Renal cortical epithelial cell (primary cell): Measurements from ENCODE around the gene SYCP2L. TPM values are rescaled to one million over a fixed set of nuclear protein-coding genes. Genes with fewer than 3 reads are reported as not detected.

Source experiments
- DNase-seq: peaks from one replicate; pipeline ENCODE4 v3.0.0-alpha.2; 2011; ENCODE audit warnings: low read depth
- total RNA-seq: library from RNA; depleted of rRNA; stranded (reverse); fragments of >200 nt; gene quantifications from 2 replicates; pipeline ENCODE4 v1.2.3, GENCODE V29; 2014

The SYCP2L gene
- total RNA-seq, 1 donor from 2014 or later = 0.35 TPM

DNA sequence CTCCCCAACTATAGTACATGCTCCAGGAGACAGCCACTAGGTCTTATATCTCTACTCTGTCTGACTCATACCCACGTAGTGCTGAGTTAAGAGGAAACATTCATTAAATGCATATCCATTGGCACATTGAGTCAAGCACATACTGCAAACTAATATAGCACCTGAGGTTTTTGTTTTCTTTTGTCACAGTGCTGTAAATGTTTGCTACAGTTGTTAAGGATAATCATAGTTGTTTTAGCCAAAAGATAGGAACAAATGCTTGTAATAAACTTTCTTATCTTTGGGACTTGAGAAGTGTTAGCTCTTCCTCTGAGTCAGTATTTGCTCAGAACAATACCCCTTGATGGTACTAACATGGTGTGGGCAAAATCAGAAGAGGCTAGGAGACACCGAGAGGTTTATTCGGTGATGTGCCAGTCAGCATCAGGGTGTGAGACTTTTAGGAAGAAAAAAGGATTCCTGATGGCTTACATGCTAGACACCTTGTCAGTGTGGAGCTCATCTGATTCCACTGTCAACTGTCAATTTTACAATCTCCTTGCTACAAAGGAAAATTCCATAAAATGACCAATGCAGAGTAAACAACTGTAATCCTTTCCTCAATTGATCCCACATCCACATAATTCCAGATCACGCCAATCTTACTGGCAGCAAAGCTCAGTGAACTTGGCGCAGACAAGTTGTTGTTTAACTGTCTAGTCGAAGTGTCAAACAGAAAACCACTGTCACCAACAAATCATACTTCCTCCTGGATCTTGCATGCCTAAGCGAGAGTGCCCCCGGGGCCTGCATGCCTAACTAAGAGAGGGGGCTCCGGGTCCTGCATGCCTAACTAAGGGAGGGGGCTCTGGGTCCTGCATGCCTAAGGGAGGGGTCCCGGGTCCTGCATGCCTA lies 121.1 kb downstream of the SYCP2L start:
- peak; percentile 76 for DNase-seq

DNA sequence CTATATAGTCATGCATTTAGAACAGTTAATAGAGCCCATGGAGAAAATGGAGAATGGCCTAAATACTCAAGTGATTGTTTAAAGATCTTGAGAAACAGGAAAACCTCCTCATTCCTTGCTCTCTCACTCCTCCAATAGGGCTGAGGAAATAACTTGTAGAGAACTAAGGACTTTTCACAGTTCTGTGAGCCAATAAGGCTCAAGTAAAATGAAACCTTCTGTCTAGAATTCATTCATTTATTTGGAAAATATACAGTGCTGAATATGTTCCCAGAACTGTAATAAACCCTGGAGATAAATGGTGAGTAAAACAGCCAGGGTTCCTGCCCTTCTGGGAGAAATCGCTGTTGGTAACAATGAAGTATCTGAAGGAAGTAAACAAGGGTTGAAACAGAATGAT lies 122.0 kb downstream of the SYCP2L start:
- peak; percentile 25 for DNase-seq

DNA sequence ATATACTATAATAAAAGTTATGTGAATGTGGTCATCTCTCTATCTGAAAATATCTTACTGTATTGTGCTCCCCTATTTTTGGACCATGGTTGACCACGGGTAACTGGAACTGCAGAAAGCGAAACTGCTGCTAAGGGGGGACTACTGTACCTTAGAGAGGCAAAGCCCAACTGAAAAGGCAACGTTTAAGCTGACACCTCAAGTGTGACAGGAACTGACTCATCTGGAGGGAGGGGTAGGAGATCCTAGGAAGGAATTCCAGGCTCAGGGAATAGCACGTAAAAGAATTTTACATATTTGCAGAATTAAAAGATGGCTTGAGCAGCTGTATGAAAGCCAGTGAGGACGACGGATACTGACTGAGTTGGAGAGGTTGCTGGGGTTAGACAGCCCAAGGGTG lies 122.5 kb downstream of the SYCP2L start:
- DNase-seq = peak; percentile 82

DNA sequence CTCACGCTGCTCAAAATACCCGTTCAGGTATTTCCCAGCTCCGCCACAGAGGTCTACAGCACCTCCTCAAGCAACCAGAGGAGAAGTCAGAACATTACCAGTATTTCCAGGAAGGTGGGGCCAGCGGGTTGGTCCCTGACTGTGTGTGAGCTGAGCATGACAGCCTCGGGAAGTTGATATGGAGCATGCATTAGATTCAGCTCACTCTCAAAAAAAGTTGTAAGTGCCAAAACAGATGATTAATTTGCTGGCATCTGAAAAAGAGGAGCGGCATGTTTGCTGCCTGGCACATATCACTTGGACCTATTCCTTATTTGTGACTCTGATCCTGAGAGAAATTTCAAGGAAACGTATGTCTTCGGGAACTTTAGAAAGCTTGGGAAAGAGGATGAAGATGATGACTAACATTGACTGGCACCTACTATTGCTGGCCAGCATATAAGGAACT lies 125.0 kb downstream of the SYCP2L start:
- peak; percentile 46 for DNase-seq

DNA sequence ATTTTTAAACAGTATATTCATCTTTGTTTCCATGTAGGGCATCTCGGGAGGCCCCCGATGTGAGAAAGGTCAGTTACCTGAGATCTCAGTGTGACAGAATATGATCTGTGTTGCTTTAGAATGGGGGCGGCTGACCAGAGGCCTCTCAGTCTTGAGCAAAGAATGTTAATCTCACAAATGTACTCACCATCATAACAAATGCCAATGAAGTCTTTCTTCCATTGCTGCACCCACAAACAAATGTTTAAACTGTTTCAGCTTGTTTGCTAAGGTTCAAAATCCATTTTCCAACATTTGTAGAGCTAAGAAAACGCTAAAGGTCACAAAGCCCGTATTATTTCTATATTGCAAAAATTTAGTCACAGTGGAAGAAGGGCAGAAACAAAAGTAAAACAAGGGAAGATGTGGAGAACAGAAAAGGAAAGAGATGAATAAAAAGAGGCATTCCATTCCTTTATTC lies 125.5 kb downstream of the SYCP2L start:
- no peak for DNase-seq

DNA sequence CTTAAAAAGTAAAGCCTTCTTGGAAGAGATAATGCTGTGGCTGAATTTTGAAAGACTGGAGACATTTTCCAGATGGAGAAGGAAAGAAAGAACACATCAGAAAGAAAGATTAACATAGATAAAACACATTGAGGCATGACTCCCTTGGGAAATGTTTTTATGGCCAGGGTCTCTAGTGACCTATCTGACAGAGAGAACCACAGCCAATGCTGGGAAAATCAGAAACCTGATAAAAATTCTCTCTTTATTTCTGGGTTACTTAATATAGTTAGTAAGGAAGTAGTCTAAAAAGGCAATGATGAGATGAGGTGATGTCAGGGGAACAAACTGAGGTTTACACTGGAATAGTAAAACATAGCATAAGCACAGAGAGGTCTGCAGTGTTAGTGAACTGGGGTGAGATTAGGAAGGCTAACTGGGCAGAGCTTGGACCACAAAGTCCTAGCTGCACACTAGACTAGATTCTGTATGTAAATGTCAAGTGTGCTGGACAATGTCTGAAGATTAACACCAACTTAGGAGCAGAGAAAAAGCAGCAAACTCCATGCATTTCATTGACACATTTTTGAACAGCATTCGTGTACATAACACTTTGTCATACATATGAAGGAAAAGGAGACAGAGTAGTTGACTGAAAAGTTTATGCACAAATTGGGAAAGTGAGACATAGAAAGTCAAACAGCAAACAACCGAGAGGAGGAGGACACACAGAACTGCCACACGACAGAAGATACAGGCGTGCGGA lies 126.3 kb downstream of the SYCP2L start:
- DNase-seq = no peak

DNA sequence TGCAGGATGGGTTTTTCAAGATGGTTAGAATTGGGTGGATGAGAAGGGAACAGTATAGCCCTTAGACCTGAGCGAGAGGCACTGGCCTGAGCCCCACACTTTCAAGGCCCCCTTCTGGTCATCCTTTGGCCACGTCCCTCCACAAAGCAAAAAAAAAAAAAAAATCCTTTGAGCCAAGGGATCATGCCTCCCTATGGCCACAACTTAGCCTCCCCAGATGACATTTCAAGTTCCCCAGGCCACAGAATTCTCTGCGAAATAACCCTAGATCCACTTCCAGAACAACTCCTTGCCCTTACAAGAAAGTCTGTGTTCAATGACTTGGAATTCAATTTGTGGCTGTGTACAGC lies 126.8 kb downstream of the SYCP2L start:
- no peak for DNase-seq

DNA sequence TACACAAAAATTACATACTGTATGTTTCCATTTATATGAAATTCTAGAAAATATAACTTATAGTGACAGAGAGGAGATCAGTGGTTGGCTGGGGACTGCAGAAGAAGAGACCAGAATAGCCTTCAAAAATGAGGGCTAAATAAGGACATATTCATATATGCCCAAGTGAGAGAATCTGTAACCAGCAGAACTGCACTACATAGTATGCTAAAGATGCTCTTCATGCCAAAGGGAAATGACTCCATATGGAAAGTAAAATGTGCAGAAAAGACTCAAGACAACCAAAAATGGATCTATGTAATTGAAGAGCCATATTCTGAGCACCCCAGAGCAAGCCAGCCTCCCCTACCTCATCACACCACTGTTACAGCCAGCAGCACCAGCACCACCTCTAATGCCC lies 128.2 kb downstream of the SYCP2L start:
- DNase-seq = no peak

DNA sequence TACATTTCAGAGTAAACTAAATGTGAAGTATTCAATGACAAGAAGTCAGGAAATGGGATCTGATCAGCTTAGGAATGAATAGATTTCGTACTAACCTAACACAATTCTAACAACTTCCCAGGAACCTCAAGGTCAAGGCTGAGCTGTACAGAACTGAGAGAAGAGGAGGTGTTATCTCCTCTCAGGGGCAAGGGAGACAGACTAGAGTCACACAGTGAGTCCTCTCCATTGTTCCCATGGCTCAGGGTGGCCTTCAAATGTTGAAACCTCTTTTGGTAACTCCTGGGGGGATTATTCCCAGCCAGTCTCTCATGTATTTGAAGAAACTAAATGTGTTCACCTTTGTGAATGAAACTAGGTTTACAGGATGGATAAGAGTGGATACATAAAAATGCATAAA lies 129.6 kb downstream of the SYCP2L start:
- DNase-seq = no peak

DNA sequence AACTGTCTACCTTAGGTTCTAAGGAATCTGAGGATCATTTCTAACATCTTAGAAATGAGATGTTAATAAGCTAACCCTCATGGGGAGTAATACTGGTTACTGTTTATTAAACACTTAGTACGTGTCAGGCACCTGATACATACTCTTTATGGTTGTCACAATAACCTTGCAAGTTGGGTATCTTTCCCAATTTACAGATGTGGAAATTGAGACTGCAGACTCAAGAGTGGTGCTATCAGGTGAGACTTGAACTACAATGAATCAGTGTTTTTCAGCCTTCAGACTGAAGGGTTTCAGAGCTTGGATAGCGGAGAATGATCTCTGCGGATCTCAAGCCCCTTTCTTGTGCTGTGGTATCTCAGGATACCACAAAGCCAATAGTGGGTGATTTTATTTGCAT lies 130.2 kb downstream of the SYCP2L start:
- DNase-seq = no peak

DNA sequence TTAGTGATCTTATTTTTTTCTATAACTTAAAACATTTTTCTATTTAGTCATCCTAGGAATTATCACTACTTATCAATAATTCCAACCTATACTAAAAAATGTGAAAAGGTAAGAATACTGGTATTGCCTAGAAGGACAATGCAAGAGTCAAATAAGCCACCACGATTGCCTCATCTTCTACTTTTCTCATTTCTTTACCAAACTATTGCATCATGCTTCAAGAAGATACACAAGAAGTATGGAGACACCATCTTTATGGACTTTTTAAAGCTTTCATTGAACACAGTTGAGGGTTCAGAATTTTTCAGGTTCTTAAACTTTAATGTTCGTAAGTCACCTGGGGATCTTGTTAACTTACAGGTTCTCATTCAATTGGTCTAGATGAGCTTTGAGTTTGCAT lies 131.4 kb downstream of the SYCP2L start:
- no peak for DNase-seq

DNA sequence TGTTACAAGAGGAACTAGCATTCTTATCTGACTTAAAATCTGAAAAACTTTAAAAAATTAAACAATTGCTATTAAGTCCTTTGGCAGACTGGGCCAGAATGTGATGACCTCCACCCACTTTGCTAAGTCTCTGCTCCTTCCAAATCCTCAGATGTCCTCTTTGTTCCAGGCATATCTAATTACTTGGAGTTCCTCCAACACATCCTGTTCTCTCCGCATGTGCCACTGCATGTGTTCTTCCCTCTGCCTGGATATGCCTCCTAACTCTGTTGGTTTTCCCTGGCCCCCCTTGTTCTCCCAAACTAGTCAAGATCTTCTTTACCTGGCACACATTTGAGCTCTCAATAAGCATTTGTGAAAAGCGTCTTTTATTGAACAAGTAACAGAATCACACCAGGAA lies 134.2 kb downstream of the SYCP2L start:
- DNase-seq = no peak

DNA sequence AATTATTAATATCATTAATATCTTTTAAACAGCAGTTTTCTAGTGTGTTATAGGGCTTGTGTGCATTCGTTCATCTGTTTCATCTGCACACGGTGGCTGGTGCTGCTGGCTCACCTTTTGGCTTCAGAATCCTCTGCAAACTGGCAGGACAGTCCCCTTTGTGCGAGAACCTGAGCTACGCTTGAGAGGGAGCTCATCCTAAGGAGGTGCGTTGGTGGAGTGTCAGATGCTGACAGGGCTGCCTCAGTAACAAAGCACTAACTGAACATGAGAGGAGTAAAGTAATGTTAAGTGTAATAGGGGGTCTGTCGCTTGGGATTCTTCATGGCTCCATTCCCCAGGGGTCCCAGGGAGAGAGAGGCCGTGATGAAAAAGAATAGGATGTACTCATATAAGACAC lies 134.9 kb downstream of the SYCP2L start:
- DNase-seq = no peak

DNA sequence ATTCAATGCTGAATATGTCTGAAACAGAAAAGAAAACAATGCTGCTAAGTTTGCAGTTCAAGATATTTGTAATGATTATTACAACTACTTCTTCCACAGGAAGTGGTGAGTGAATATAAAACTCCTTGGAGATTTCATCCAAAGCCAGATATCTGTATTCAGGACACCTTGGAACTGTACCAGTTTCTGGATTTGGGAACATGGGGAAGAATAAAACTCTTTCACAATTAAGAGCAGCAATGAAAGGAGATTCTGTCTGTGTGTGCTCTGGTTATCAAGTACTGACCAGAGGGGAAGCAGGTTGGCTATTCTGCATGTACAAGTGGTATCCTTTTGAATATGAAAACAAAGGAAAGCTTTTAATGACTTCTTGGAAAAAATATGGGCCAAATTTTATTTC lies 136.2 kb downstream of the SYCP2L start:
- DNase-seq = no peak

Other genes starting within 250 kb of the SYCP2L start
- gene C6orf52, start 192.4 kb upstream of the SYCP2L start, total RNA-seq = 1.4 TPM in 1 of 2 replicates, not detected in the other
- 20.3 and 31.3 TPM in 2 replicates for gene PAK1IP1, start 192.1 kb upstream of the SYCP2L start, total RNA-seq
- gene TMEM14C, start 164.0 kb upstream of the SYCP2L start, total RNA-seq = 108 and 255 TPM in 2 replicates
- 85.8 and 191 TPM in 2 replicates for gene TMEM14B, start 139.2 kb upstream of the SYCP2L start, total RNA-seq
- gene MAK, start 48.5 kb upstream of the SYCP2L start, total RNA-seq = 0.10 and 0.17 TPM in 2 replicates
- gene GCM2, start 5.0 kb upstream of the SYCP2L start, total RNA-seq = not detected in 2 replicates
- gene ELOVL2, start 157.3 kb downstream of the SYCP2L start, total RNA-seq = under 0.01 and 0.05 TPM in 2 replicates
- 11.0 and 13.9 TPM in 2 replicates for gene SMIM13, start 206.8 kb downstream of the SYCP2L start, total RNA-seq
- not detected in 2 replicates for gene ERVFRD-1, start 224.7 kb downstream of the SYCP2L start, total RNA-seq